HG03064 (cell line): ENCODE data around the gene CES3.
"Not testable (repeated sequence)": the region's sequence is repeated elsewhere in the genome, so short reads cannot be mapped to it uniquely, and the experiment has no call there.

Experiments
- ATAC-seq: cut with Tn5 transposase; IDR thresholded peaks from one replicate; pipeline ENCODE4 v1.9.1; 2021; ENCODE audit warnings: low read depth; ENCODE audit not compliant: unreplicated experiment

The CES3 gene

GRCh38 chr16:66926171-66926947 lies 34.7 kb upstream of the CES3 start:
- ATAC-seq: no peak

- no peak for ATAC-seq
These were observed 34.1 kb upstream of the CES3 start for GRCh38 chr16:66926961-66927436.

GRCh38 chr16:66927918-66928649 lies 33.0 kb upstream of the CES3 start:
- no peak for ATAC-seq

- no peak for ATAC-seq
These were observed 32.2 kb upstream of the CES3 start for GRCh38 chr16:66928702-66929388.

GRCh38 chr16:66930189-66930588 lies 30.9 kb upstream of the CES3 start:
- no peak for ATAC-seq

GRCh38 chr16:66931665-66932064 lies 29.4 kb upstream of the CES3 start:
- no peak for ATAC-seq

GRCh38 chr16:66932076-66932475 lies 29.0 kb upstream of the CES3 start:
- no peak for ATAC-seq

- ATAC-seq: no peak
These were observed 27.3 kb upstream of the CES3 start for GRCh38 chr16:66933776-66934137.

- peak; percentile 56 for ATAC-seq
These were observed 26.8 kb upstream of the CES3 start, which contains the start of gene CIAO2B for GRCh38 chr16:66934138-66934838. Gene CIAO2B (minus strand): TSS chr16:66934402. CDS start chr16:66934364, 38 bp downstream.

GRCh38 chr16:66934839-66935313 lies 26.2 kb upstream of the CES3 start:
- not testable (repeated sequence) for ATAC-seq

- no peak for ATAC-seq
These were observed 25.6 kb upstream of the CES3 start, which contains the start of gene CES2 for GRCh38 chr16:66935314-66936011. Gene CES2 (plus strand): TSS chr16:66935516. CDS start chr16:66935636, 120 bp downstream.

- ATAC-seq: no peak
These were observed 24.6 kb upstream of the CES3 start for GRCh38 chr16:66936462-66936861.

GRCh38 chr16:66936889-66937554 lies 24.0 kb upstream of the CES3 start:
- no peak for ATAC-seq

GRCh38 chr16:66937725-66938337 lies 23.2 kb upstream of the CES3 start:
- ATAC-seq: no peak

GRCh38 chr16:66939366-66939765 lies 21.7 kb upstream of the CES3 start:
- ATAC-seq: no peak

- ATAC-seq: no peak
These were observed 20.8 kb upstream of the CES3 start for GRCh38 chr16:66940236-66940635.

GRCh38 chr16:66942981-66943380 lies 18.1 kb upstream of the CES3 start:
- no peak for ATAC-seq

GRCh38 chr16:66943426-66944053 lies 17.5 kb upstream of the CES3 start:
- ATAC-seq: no peak
